HG03159 (cell line): ENCODE measurements around the gene PYROXD2.

Experiments
- ATAC-seq: cut with Tn5 transposase; IDR thresholded peaks from one replicate; pipeline ENCODE4 v1.9.1; 2021; ENCODE audit warnings: mild to moderate bottlenecking, moderate library complexity; ENCODE audit not compliant: unreplicated experiment

PYROXD2 gene

GRCh38 chr10:98416606-98417388 lies 1.8 kb upstream of the PYROXD2 start:
- ATAC-seq: no peak

GRCh38 chr10:98415731-98416119 lies 743 bp upstream of the PYROXD2 start:
- no peak for ATAC-seq

GRCh38 chr10:98414578-98414931 lies 427 bp downstream of the PYROXD2 start:
- ATAC-seq: no peak

DNA sequence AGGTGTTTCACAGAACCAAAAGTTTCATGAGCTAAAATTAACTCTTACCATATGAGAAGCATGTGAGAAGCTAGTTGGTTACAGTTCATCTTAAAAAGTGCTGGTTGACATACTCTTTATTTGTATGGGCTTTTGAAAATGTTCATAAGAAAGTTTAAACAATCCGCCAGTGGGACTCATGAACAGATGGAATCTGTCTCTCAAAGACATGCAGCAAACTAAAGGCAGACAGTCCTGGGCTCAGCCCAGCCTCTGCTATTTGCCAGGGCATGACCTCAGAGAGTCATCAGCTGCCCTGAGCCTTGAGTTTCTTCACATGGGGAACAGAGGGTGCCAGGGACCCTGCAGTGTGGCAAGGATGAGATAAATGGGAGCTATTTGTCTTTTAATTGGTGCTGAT lies 3.2 kb downstream of the PYROXD2 start:
- no peak for ATAC-seq

DNA sequence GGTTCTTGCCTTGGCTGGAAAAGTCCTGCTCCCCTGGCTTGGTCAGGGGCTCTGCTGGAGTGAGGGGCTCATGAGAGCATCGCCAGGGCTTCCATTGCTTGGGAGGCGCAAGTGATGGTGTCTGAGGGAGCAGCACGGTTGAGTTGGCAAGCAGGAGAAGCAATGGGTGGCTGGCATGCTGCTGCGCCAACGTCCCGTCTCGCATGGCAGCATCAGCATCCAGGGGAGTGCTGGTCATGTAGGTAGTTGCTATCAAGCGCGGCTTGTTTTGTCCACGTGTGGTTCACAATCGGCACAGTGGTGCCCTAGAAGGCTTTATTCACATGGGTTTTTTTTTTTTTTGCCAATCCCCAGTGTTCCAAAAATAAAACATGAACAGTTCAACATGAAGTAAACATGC lies 3.8 kb downstream of the PYROXD2 start:
- ATAC-seq: no peak

DNA sequence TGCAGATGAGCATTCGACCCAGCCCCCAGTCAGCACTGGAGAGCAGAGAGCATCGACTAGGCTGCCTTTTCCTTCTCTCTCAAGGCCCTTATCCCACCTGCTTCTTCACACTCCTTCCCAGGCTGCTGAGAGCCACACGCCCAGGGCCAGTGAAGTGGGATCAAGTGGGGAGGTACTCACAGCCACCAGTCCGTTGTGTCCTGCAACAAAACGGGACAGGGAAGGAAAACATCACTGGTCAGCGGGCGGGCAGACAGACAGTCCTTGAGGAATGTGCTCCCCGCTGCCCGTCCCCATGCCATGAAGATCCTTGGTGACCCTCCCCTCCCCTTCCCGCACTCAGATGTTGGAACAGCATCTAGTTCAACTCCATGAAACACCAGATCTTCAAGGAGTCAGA lies 4.2 kb downstream of the PYROXD2 start:
- ATAC-seq: no peak

GRCh38 chr10:98410135-98410743 lies 4.7 kb downstream of the PYROXD2 start:
- ATAC-seq: no peak

DNA sequence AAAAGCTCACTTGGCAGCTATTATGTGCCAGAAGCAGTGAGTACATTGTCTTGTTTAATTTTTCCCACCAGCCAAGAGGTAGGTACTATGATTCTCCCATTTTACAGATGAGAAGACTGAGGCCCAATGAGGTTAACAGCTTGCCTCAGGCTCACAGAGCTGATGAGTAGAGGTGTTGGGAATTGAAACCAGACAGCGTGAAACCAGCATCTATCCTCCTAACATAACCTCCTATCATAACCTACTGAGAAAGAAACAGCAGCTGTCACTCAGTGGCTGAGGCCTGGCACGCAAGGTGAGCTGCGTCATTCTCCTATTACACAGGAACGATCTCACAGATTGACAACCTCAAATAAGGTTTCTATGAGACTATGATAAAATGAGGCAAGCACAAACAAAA lies 6.2 kb downstream of the PYROXD2 start:
- no peak for ATAC-seq

- no peak for ATAC-seq
These were observed 7.2 kb downstream of the PYROXD2 start for GRCh38 chr10:98407744-98408241.

- ATAC-seq: no peak
These were observed 7.8 kb downstream of the PYROXD2 start for GRCh38 chr10:98407017-98407743.

- no peak for ATAC-seq
These were observed 9.6 kb downstream of the PYROXD2 start for GRCh38 chr10:98405422-98405821.

DNA sequence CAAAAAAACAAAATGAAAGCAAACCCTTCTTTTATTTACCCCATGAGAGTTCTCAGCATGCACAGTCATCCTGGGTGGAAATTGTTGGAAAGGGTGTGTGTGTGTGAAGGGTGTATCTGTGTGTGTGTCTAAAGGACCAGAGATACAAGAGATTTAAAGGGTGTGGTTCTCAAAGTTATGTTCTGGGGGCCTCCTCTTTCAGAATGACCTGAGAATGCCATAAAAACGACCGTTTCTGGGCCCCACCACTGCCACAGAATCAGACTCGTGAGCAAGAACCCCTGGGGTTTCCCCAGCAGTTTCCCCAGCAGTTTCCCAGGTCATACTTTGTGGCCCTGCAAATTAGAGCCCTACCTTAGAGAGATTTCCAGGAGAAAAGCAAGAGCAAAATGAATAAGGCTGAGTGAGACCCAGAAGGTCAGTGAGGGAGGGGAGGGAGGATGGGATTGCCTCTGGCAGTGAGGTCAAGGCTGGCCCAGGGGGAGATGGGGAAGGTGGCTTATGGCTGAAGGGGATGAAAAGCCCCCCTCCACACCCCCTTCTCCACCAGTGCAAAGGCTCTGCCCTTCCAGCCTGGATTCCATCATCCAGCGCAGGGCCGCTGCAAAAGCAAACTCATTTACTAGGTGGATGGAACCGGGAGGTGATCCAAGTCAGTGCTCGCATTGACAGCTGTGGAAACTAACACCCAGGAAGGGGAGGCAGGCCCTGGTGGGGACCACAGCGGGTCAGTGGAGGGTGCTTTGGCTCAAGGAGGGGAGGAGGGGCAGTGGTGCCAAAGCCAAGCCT lies 10.2 kb downstream of the PYROXD2 start:
- no peak for ATAC-seq

DNA sequence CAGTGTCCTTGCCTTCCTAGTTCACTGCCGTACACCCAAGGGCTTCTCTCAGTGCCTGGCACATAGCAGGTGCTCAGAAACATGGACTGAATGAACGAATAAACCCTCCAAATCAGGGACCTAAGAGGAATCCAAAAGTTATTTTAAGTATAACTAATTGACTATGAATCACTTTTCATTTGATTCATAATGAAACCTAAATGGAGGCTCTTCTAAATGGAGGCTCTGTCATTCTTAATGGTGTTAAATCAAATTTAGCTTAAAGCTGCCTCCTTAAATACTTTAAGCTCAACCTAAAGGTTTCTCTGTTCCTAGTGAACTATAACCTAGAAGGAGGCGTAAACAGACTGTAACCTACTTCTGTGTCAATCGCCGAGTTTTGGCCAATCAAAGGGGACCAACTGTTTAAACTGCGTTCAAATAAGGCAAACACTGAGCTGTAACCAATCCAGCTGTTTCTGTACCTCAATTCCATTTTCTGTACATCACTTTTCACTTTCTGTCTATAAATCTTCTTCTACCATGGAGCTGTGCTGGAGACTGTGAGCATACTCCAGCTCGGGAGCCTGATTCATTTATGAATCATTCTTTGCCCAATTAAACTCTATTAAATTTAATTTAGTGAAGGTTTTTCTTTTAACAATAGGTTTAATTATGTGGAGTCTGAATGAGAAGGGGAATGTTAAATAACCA lies 11.0 kb downstream of the PYROXD2 start:
- ATAC-seq: no peak

DNA sequence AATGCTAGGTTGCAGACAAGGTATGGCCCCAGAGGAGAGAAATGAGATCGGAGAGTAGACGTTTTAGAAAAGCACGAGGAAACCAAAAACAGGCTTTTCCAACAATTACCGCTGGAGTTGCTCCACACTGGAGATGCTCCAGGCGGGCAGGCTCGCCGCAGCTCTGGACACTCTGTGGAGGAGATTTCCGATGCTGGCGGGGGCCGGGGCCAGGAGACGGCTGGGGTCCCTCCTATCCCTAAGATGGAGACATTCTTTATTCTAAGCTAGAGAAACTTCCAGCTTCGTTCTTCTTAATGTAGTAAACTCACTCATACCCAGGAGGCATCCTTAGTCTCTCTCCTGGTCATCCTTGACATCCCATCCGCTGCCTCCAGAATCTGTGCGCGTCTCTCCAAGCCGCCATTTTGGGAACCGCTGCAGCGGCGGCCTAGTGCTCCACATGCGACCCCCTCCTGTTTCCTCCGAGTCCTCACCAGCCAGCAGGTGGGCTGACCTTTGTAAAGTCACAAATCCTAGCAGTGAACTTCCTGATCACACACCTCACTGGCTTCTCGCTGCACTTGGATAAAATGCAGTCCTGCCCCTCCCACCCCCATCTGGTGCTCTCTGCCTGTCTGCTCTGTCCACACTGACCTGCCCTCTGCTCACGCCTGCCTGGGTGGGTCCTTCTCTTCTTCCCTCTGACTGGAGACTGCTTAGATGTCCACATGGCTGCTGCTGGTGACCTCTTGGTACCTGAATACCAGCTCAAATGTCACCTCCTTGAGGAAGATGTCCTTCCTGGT lies 11.9 kb downstream of the PYROXD2 start:
- ATAC-seq: no peak

DNA sequence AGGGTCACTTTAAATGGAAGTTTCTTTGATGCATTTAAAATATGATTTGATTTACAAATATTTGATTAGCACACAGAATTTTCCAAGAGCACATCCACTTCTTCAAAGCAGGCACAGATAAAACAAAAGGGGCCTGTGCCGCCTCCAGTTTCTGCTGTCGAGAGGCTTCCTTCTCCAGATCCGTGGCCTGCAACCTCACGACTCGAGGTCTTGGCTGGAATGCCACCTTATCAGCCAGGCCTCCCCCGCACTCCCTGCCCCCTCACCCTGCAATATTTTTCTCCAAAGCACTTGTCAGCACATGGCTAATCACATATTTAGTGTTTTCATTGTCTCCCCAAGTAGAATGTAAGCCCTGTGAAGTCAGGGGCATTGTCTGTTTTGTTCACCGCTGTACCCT lies 12.5 kb downstream of the PYROXD2 start:
- no peak for ATAC-seq

GRCh38 chr10:98400482-98400881 lies 14.5 kb downstream of the PYROXD2 start:
- ATAC-seq: no peak

DNA sequence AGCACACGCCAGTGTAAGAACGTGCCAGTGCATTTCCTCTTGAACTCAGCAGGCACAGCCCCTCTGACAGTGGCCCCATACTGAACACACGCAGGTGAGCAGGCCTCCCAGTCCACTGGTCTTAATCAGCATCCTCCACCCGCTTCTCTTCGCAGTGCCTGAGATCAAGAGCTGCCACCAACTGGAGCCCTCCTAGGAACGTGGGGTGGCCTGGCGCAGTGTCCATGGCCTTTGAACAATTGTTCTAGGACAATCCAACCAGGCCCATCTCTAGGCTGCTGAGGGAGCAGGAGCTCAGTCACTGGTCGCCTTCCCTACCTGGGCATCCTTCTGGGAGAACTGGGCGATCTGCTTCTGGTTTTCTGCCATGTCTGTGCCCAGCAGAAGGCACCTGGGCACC lies 15.2 kb downstream of the PYROXD2 start:
- no peak for ATAC-seq

GRCh38 chr10:98397089-98397600 lies 17.8 kb downstream of the PYROXD2 start:
- no peak for ATAC-seq
